Measurements from ENCODE around the gene GATAD2B. TPM values are rescaled to one million over a fixed set of nuclear protein-coding genes. Genes with fewer than 3 reads are reported as not detected.
A peak's percentile ranks its signal among the peaks of the same experiment; 100 is the strongest.

The GATAD2B gene
- total and polyA plus RNA-seq, 8 donors, result 2.7 to 26.3 (median 16.0) TPM

GRCh38 chr1:153805886-153806719 is 116.7 kb downstream of the GATAD2B start:
- Histone ChIP-seq H3K27me3 (no peaks in the 10 kb centered on the region), H3K36me3 (peaks cover 34 to 56% (median 47%) of the 10 kb centered on the region in 4 donors), H3K27ac (peak overlapping the region in 3 of 5 donors; percentile 57 to 70 (median 67)), H3K4me3 (no peak overlapping the region), H3K4me1 (peaks cover 0 to 27% (median 4%) of the 10 kb centered on the region in 4 donors), H3K9me3 (no peaks in the 10 kb centered on the region)
- WGBS, 5 donors, result 78 to 87% (median 85%) methylated on average over 11 of the region's 11 CpGs
- TF ChIP-seq EP300 (IDR thresholded peaks at IDR 0.05), result no peak
- DNase-seq, result no peak
- intact Hi-C loops (cut with DNase I; ENCODE audit: low total_unique reads), result no loop called here

GRCh38 chr1:153805042-153805745 is 117.6 kb downstream of the GATAD2B start:
- intact Hi-C loops (cut with DNase I; ENCODE audit: low total_unique reads), result no loop called here
- 61 to 68% (median 64%) methylated on average over 5 of the region's 5 CpGs for WGBS, 5 donors
- H3K4me3 ChIP-seq, result no peak overlapping the region
- peaks cover 25 to 47% (median 38%) of the 10 kb centered on the region in 4 donors for H3K36me3 ChIP-seq
- no peaks in the 10 kb centered on the region for H3K9me3 ChIP-seq
- peaks cover 0 to 27% (median 4%) of the 10 kb centered on the region in 4 donors for H3K4me1 ChIP-seq
- TF ChIP-seq POLR2AphosphoS5 (IDR thresholded peaks at IDR 0.05) (peak in 1 of 3 donors; percentile 36), POLR2A (IDR thresholded peaks at IDR 0.05) (no peak)
- H3K27ac ChIP-seq, result peak overlapping the region; percentile 11 to 70 (median 57)
- H3K27me3 ChIP-seq, result no peaks in the 10 kb centered on the region
- peak; percentile 44 to 62 for DNase-seq

GRCh38 chr1:153804112-153804511 is 118.7 kb downstream of the GATAD2B start:
- TF ChIP-seq CTCF (IDR thresholded peaks at IDR 0.05), result no peak
- TF ChIP-seq POLR2AphosphoS5 (IDR thresholded peaks at IDR 0.05), result no peak
- TF ChIP-seq POLR2A (IDR thresholded peaks at IDR 0.05), result no peak
- no peak for TF ChIP-seq EP300 (IDR thresholded peaks at IDR 0.05)
- H3K4me1 ChIP-seq, result peaks cover 0 to 27% (median 4%) of the 10 kb centered on the region in 4 donors
- no peak overlapping the region for H3K4me3 ChIP-seq
- intact Hi-C loops (cut with DNase I; ENCODE audit: low total_unique reads), result no loop called here
- peak overlapping the region in 2 of 5 donors; percentile 47 to 67 for H3K27ac ChIP-seq
- no peak for DNase-seq
- WGBS, 5 donors, result 58 to 87% (median 83%) methylated on average over 2 of the region's 2 CpGs
- H3K9me3 ChIP-seq, result no peaks in the 10 kb centered on the region
- H3K36me3 ChIP-seq, result peaks cover 14 to 42% (median 30%) of the 10 kb centered on the region in 4 donors
- no peaks in the 10 kb centered on the region for H3K27me3 ChIP-seq

GRCh38 chr1:153803470-153804056 is 119.2 kb downstream of the GATAD2B start:
- no peak for DNase-seq
- no peaks in the 10 kb centered on the region for H3K27me3 ChIP-seq
- peak overlapping the region in 2 of 5 donors; percentile 47 to 67 for H3K27ac ChIP-seq
- peaks cover 13 to 37% (median 24%) of the 10 kb centered on the region in 4 donors for H3K36me3 ChIP-seq
- no peak overlapping the region for H3K4me3 ChIP-seq
- peaks cover 0 to 27% (median 4%) of the 10 kb centered on the region in 4 donors for H3K4me1 ChIP-seq
- intact Hi-C loops (cut with DNase I; ENCODE audit: low total_unique reads), result no loop called here
- no peak for TF ChIP-seq EP300 (IDR thresholded peaks at IDR 0.05)
- no peak for TF ChIP-seq POLR2AphosphoS5 (IDR thresholded peaks at IDR 0.05)
- TF ChIP-seq CTCF (IDR thresholded peaks at IDR 0.05), result no peak
- TF ChIP-seq POLR2A (IDR thresholded peaks at IDR 0.05), result no peak
- H3K9me3 ChIP-seq, result no peaks in the 10 kb centered on the region
- 70 to 81% (median 80%) methylated on average over 3 of the region's 3 CpGs for WGBS, 5 donors

Measured in stomach (tissue), 9 donors.